ENCODE measurements around the gene KCNN1.

GRCh38 chr19:17998827-17999150 lies 31.9 kb downstream of the KCNN1 start:
- no peak for TF ChIP-seq CTCF (IDR thresholded peaks at IDR 0.05 in 4 of 5, conservative IDR thresholded peaks at IDR 0.05 in 1 of 5)
- no peak for TF ChIP-seq POLR2A (IDR thresholded peaks at IDR 0.05)
